Skin epidermis (tissue), 12 donors: ENCODE results near the gene GID8.

Experiments
- H3K27ac ChIP-seq, 21 experiments: fragments of 200-600 bp; sonication (generic) in 11 of 21; one replicate each; pipeline ENCODE4 v1.5.0; 2020; ENCODE audit warnings: mild to moderate bottlenecking in 3 of 21, inconsistent platforms in 2 of 21, moderate library complexity in 2 of 21
- H3K4me3 ChIP-seq, 7 experiments: fragments of 200-600 bp; sonication (generic) in 2 of 7; one replicate each; pipeline ENCODE4 v1.5.0; 2020; ENCODE audit warnings: inconsistent platforms in 2 of 7, mild to moderate bottlenecking in 2 of 7, moderate library complexity in 1 of 7

Gene GID8

DNA sequence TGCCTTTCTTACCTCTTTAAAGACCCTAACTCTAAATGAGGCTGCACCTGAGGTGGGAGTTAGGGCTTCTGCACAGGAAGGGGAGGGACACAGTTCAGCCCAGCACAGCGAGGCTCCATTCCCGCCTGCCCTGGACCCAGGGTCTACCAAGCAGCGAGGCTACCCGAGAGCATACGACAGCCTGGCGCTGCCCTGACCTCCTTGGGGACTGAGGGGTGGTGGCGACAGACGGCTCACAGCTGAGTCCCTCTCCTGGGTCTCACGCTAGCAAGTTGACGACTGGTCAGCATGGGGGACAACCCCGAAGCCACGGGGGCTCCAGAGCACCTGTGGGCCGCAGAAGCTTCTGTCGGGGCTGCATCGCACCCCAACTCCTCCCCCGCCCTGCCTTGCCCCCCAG, 38.9 kb downstream of the GID8 start:
- no peak overlapping the region for H3K27ac ChIP-seq
- peak overlapping the region in 1 of 7 experiments; percentile 4 for H3K4me3 ChIP-seq

DNA sequence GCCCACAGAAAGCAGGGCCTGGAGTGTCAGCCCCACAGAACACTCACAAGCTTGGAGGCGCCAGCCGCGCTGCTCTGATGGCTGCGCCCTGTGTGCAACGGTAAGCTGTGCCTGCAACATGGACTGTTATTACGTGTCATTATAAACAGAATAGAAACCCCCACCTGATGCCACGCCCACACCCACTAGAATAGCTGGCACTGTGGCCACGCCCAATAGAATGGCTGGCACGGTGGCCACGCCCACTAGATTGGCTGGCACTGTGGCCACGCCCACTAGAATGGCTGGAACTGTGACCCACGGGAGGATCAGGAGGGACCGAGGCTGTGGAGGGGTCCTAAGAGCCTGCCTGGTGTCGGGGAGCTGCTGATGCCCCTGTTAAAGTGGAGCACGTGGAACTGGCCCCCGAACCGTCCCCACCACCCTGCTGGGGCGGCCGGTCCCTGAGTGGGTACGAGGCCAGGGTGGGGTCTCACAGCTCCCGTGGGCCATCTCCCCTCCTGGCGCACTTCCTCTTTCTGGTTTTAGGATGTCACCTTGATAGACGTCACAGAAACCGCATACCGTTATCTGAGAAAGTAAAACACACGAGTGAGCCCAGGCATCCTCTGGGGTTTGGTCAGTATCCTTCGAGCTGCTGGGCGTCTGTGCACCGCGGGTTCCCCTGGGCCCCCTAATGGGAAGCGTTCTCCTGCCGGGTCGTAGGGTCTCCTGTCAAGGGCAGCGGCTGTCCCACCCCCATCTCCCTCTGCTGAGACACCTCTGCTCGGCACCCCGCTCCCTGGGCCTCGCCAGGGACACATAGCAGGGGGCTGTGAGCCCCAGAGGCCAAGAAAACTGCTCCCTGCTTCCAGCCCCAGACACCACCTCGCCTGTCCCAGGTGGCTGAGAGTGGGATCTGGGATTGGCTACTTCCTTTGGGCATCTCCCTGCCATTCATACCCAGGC, 39.9 kb downstream of the GID8 start:
- peak overlapping the region in 2 of 21 experiments; percentile 27 to 42 for H3K27ac ChIP-seq
- peak overlapping the region in 2 of 7 experiments; percentile 4 to 8 for H3K4me3 ChIP-seq

DNA sequence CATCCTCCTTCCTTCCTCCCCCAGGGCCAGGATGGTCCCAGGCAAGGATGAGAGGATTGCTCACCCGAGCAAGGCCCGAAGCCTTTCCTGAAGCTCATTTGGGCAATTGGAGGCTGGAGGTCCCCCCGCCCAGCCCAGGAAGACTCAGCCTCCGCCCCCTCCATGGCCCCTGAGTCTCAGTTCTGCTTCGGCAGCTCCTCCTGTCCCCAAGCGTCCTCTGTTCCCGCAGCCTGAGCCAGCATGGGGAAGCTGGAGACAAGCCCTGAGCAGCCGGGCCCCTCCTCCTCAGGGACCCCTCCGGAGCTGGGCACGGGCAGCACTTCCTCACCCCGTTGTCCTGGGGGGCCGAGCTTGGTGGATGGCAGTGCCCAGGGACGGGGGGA, 40.6 kb downstream of the GID8 start:
- H3K27ac ChIP-seq, result no peak overlapping the region
- no peak overlapping the region for H3K4me3 ChIP-seq

DNA sequence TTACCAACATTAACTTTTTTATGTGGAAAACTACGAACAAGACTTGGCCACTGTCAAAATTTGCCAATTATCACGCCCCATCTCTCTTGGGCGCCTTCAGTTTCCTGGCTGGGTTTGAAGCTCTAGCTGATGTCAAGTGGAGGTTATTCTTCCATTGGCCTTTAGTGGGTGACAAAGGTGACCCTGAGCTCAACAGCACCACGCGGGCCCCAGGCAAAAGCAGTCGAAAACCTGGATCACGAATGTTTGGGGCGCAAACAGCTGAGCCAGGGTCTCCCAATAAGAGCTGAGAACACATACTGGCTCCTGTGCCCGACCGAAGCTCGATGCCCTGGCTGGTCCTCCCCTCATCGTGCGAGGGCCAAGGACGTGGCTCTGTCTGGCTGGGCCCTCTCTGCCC, 41.4 kb downstream of the GID8 start:
- no peak overlapping the region for H3K4me3 ChIP-seq

GRCh38 chr20:62979876-62980373, 42.0 kb downstream of the GID8 start:
- no peak overlapping the region for H3K4me3 ChIP-seq
- no peak overlapping the region for H3K27ac ChIP-seq

More for the DNA sequence above, 41.4 kb downstream of the GID8 start:
- no peak overlapping the region for H3K27ac ChIP-seq

GRCh38 chr20:62980380-62980960, 42.5 kb downstream of the GID8 start:
- H3K4me3 ChIP-seq, result no peak overlapping the region
- H3K27ac ChIP-seq, result no peak overlapping the region

DNA sequence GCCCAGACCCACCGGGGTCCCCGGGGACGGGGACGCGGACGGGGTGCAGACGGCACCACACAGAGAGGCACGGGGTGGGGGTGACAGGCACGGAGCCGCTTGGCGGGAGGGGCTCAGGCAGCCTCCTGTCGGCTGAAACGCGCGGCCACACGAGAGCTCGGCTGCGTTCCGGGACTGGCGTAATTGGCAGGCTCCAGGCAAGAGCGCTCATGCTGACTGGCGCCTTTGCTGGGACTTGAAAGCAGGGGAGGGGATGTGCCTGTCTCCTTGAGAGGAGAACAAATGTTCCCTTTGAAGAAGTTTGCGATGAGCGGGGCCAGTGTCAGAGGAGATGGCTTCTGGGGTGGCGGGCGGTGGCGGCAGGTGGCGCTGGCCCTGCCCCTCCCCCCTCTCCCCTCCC, 43.0 kb downstream of the GID8 start:
- H3K27ac ChIP-seq, result no peak overlapping the region

DNA sequence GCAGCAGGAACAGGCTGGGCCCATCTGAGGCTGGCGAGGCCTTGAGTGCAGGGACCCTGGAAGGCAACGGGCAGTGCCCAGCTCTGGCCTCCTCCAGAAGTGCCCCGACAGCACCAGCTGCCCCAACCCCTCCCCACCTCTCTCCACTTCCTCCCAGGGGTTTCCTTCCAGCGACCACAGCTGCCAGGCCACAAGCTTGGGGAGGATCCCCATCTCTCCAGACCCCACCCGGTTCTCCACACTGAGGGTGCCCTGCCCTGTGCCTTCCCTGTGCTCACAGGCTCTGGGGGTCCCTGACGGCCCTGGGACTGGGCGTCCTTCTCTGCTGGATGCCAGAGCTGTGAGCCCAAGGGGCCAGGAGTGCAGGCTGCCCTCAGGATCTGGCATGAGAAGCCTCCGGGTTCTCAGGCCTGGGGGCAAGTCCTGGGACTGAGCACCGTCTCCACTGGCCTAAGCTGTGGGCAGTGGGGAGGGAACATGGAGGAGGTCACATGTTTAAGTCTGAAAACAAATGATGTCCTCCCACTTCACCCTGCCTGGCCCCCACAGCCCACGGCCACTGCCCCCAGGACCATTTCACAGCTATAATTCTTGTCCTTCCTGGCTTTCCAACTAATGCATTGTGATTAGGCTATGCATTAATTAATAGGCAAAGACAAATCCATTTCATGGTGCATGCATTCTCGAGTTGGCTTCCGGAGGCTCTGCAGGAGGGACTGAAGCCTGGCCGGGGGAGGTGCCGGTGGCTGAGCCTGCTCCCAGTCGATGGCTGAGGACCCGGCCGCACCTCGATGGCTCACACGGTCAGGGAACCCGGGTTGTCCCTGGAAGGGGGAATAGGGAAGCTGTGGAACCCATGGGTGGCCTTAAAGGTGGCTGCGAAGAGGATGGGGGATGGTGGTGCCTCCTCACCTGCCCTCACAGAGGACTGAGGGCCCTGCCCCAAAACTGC, 44.5 kb downstream of the GID8 start:
- no peak overlapping the region for H3K27ac ChIP-seq
- H3K4me3 ChIP-seq, result no peak overlapping the region

More for the DNA sequence above, 43.0 kb downstream of the GID8 start:
- H3K4me3 ChIP-seq, result no peak overlapping the region

DNA sequence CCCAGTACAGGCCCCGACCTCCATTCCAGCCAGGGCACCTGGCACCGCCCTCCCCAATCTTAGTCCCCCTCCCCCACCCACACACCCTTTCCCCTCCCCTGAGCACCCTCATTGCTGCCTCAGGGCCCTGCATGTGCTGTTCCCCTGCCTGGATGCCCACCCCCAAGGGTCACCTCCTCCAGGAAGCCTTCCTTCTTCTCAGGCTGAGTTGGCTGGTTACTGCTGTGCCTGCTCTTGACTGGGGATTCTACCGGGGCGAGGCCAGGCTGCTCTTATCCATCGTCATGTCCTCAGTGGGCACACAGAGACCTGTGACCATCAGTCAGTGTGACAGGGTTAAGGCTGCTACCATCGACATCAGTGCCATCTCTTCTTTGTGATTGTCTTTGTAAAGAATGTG, 45.3 kb downstream of the GID8 start:
- H3K27ac ChIP-seq, result no peak overlapping the region

DNA sequence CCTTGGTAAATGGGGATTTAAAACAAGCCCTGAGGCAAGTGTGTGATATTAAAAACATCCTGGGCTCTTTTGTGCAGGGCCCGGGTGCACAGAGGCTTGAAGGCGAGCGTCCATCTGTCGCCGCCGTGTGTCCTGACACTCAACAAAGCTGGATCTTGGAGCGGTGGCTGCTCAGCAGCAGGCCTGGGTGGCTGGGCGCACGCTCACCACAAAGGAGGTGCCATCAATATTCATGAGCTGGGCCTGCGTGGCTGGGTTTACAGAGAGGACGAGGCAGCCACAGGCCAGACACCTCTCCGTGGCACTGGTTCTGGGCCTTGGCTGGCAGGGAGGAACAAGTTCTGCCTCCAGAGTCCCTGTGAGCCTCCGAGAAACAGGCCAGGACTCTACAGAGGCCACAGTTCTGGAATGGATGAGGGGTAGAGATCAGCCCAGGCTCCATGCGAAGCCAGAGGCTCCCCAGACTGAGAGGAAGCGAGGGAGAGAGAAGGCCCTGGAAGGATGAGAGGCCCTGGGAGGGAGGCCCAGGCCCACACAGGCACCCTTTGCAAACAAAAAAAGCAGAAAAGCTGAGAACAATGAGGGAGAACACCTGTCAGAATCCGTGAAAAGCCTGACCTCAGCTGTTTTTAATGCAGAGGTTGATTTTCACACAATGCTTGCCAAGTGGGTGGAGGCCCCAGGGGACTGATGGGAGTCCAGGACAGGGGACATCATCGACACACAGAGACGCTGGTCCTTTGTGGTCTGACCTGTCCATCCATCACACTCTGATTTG, 46.9 kb downstream of the GID8 start:
- H3K4me3 ChIP-seq, result no peak overlapping the region
- H3K27ac ChIP-seq, result no peak overlapping the region

More for the DNA sequence above, 45.3 kb downstream of the GID8 start:
- H3K4me3 ChIP-seq, result no peak overlapping the region

DNA sequence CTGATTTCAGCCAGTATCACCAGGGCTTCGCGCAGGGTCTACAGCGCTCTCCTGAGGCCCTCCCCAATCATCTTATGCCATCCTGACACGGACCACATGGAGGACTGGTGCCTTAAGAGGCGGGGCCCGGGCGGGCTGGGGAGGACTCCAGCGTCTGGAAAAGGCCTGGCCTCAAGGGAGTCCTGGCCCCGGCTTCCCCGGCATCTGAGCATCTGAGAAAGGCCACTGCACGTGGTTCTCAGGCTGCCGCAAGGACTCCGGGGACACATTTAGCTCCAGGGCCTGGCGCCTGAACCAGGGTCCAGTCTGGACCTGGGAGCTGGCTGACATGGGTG, 47.5 kb downstream of the GID8 start:
- Histone ChIP-seq H3K27ac (no peak overlapping the region), H3K4me3 (no peak overlapping the region)

DNA sequence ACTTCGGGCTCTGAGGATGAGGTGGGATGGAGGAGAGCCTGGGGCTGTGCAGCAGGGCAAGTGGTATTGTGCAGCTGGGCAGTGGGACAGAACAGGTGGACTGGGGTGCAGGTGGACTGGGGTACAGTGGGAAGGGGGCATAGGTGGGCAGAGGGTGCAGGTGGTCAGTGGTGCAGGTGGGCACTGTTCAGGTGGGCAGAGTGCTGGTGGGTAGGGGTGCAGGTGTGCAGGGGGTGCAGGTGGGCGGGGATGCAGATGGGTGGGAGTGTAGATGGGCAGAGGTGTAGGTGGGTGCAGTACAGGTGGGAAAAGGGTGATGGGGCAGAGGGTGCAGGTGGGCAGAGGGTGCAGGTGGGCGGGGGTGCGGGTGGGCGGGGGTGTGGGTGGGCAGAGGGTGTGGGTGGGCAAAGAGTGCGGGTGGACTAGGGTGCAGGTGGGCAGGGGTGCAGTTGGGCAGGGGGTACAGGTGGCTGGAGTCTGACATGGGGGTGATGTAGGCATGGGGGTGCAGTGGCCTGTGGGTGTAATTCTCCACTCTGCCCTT, 48.4 kb downstream of the GID8 start:
- no peak overlapping the region for H3K27ac ChIP-seq

DNA sequence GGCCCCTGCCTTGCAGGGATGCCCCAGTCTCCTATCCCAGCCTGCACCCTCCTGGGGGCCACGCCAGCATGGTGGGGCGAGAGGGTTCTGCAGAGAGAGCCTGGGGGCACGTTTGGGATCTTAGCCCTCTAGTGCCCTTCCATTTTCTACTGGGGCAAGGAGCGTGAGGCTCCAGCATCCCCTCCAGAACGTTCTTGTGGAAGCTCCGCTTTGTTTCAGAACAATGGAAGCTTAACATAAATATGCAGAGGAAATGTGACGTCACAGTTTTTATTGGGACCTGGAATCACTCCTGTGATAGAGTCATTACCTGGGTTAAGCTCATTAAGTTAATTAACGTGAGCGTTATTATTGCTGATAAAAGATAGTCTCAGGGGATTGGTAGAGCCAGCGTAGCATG, 49.2 kb downstream of the GID8 start:
- H3K27ac ChIP-seq, result no peak overlapping the region
- H3K4me3 ChIP-seq, result no peak overlapping the region

More for the DNA sequence above, 48.4 kb downstream of the GID8 start:
- H3K4me3 ChIP-seq, result no peak overlapping the region

DNA sequence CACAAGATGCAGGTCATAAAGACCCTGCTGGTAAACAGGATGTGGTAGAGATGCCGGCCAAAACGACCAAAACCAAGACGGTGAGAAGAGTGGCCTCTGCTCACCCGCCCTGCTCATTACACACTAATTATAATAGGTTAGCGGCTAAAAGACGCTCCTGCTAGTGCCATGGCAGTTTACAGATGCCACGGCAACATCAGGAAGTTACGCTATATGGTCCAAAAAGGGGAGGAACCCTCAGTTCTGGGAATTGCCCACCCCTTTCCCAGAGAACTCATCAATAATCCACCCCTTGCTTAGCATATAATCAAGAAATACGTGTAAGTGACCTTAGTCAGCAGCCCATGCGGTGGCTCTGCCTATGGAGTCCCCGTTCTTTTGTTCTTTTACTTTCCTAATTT, 51.3 kb downstream of the GID8 start:
- Histone ChIP-seq H3K27ac (no peak overlapping the region), H3K4me3 (peak overlapping the region in 3 of 7 experiments; percentile 4 to 22 (median 16))

- no peak overlapping the region for H3K4me3 ChIP-seq
- no peak overlapping the region for H3K27ac ChIP-seq
These were observed 52.4 kb downstream of the GID8 start for GRCh38 chr20:62990306-62990825.

DNA sequence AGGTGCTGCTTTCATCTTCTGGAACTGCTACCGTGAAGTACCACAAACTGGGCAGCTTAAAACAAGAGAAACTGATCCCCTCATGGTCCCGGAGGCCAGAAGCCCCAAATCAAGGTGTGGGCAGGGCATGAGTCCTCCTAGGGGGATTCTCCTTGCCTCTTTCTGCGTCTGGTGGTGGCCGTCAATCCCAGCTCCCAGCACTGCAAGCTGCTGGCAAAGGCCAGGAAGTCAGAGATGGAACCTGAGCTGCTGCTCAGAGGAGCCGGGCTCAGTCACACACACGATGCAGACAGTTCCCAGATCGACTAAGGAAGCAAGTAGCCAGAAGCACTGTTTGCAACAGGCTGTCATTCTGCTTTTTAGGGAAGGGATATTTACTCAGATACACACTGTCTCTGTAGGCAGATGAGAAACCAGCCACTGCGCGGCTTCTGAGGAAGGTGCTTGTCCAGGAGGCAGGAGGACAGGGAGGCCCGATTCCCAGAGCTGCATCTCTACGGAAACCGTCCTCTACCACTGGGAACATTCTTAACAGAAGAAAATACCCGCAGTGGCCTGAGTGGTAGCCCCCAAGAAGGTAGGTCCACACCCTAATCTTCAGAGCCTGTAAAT, 53.4 kb downstream of the GID8 start:
- H3K27ac ChIP-seq, result no peak overlapping the region

GRCh38 chr20:62991863-62992262, 53.9 kb downstream of the GID8 start:
- Histone ChIP-seq H3K27ac (no peak overlapping the region), H3K4me3 (no peak overlapping the region)

More for the DNA sequence above, 53.4 kb downstream of the GID8 start:
- H3K4me3 ChIP-seq, result no peak overlapping the region

DNA sequence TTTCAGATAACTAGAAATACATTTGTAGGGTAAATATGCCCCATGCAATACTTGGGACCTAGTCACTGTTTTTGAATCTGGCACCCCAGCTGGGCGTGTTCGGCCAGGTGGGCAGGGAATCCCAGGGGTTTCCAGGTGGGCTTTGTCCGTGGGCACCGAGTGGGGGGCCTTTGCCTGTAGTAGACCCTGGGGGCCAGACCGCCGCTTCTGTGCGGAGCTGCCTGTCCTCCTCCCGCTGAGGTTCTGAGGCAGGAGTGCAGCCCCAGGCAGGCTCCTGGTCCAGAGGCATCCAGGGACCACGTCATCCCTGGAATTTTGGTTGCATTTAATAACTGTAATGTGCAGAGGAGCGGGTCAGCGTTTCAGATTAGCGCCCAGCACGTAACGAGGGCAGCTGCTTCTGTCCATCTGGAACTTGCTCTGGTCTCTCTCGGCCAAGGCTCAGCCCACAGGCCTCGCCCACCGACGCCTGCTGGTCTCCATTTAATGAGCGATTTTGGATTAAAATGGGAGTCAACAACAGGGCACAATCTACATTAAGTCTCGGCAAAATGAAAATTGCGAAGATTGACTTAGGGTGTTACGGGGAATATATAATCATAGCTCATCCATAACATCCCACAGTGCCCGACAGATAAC, 56.0 kb downstream of the GID8 start:
- no peak overlapping the region for H3K27ac ChIP-seq
- no peak overlapping the region for H3K4me3 ChIP-seq
